Endothelial cell of umbilical vein (primary cell): ENCODE measurements around the gene UBR3.

ENCODE experiments used
- EZH2 ChIP-seq: IDR thresholded peaks from 2 replicates; pipeline ENCODE4 v1.6.1; 2012; ENCODE audit warnings: borderline replicate concordance, low read depth, mild to moderate bottlenecking, moderate library complexity, low read length, inconsistent platforms; ENCODE audit not compliant: severe bottlenecking
- FOS ChIP-seq: IDR thresholded peaks from 2 replicates; pipeline ENCODE4 v1.6.1; 2011; ENCODE audit warnings: mild to moderate bottlenecking, low read length, moderate library complexity, borderline replicate concordance; ENCODE audit not compliant: insufficient read depth
- GATA2 ChIP-seq: IDR thresholded peaks from 2 replicates; pipeline ENCODE4 v1.7.0; 2011; ENCODE audit warnings: low read depth, mild to moderate bottlenecking, moderate library complexity, mixed read lengths, low read length; ENCODE audit not compliant: insufficient read length, insufficient read depth
- POLR2A ChIP-seq: IDR thresholded peaks from 2 replicates; pipeline ENCODE4 v1.6.1; 2012; ENCODE audit warnings: low read depth, mild to moderate bottlenecking, control low read depth, low read length
- POLR2AphosphoS5 ChIP-seq: IDR thresholded peaks from 2 replicates; pipeline ENCODE4 v1.6.1; 2012; ENCODE audit warnings: low read depth, mild to moderate bottlenecking, control low read depth, low read length, moderate library complexity; ENCODE audit not compliant: insufficient read depth
- TF ChIP-seq, protein P1 (sequence below), 2 donors: IDR thresholded peaks; 1 replicate in 1 of 2; 2 replicates in 1 of 2; pipeline ENCODE4 v1.5.1; 2011; ENCODE audit warnings: low read length in 2 of 2, mild to moderate bottlenecking in 2 of 2, moderate library complexity in 2 of 2, control low read depth in 1 of 2, inconsistent platforms in 1 of 2, low read depth in 1 of 2; ENCODE audit not compliant: insufficient read depth in 1 of 2; ENCODE audit errors: extremely low read depth in 1 of 2

DNA sequence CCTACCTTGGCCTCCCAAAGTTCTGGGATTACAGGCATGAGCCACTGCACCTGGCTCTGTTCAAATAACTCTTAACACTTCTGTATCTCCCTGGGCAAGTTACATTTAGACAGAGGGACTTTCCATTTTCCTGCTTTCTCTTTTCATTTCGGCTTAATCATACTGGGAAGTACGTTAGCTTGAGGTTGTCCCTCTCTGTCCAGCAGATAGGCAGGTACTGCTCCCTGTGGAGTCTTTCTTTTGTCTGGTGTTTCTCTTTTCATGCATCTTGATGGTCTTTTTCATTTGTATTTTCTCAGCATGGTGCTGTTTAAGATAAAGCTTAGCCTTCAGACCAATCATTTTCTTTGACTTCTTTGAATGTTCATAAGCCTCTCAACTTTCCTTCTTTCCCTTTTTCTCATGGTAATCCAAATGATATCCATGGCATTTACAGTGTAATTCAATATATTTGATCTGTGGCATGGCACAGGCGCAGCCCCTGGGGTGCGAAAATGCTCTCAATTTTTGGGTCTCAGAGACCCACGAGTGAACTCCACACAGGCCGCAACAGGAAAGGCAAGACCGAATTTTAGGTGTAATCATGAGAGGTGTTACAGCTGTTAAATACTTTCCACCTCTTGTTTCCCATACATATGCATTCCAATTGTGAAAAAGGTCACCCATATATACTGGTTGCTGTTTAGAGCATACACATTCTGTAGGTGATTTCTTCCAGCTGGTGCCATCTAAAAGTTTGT is 250.7 kb downstream of the UBR3 start:
- TF ChIP-seq, protein P1, sequence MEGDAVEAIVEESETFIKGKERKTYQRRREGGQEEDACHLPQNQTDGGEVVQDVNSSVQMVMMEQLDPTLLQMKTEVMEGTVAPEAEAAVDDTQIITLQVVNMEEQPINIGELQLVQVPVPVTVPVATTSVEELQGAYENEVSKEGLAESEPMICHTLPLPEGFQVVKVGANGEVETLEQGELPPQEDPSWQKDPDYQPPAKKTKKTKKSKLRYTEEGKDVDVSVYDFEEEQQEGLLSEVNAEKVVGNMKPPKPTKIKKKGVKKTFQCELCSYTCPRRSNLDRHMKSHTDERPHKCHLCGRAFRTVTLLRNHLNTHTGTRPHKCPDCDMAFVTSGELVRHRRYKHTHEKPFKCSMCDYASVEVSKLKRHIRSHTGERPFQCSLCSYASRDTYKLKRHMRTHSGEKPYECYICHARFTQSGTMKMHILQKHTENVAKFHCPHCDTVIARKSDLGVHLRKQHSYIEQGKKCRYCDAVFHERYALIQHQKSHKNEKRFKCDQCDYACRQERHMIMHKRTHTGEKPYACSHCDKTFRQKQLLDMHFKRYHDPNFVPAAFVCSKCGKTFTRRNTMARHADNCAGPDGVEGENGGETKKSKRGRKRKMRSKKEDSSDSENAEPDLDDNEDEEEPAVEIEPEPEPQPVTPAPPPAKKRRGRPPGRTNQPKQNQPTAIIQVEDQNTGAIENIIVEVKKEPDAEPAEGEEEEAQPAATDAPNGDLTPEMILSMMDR (IDR thresholded peaks at IDR 0.05; ENCODE audit: extremely low read depth in 1 of 2, insufficient read depth in 1 of 2, low read depth in 1 of 2, low read length in 2 of 2) = no peak
- TF ChIP-seq POLR2A = no peak
- TF ChIP-seq EZH2 = no peak
- no peak for TF ChIP-seq POLR2AphosphoS5
- TF ChIP-seq FOS = no peak
- TF ChIP-seq GATA2 = no peak
